HG03378 (cell line): Measurements from ENCODE around the gene CHL1.

Source experiments
- ATAC-seq: cut with Tn5 transposase; IDR thresholded peaks from one replicate; pipeline ENCODE4 v1.9.1; 2021; ENCODE audit warnings: mild to moderate bottlenecking, moderate library complexity; ENCODE audit not compliant: unreplicated experiment

The CHL1 gene

GRCh38 chr3:196311-197148 is at the start of gene CHL1:
Gene CHL1 (plus strand): TSS chr3:196763. CDS start chr3:319777, 123,014 bp downstream.
- no peak for ATAC-seq

- no peak for ATAC-seq
These were observed 44.9 kb upstream of the CHL1 start for GRCh38 chr3:151614-152189.

- no peak for ATAC-seq
These were observed 36.6 kb upstream of the CHL1 start for GRCh38 chr3:159974-160373.

- no peak for ATAC-seq
These were observed 30.5 kb upstream of the CHL1 start for GRCh38 chr3:166071-166470.

- ATAC-seq = no peak
These were observed 29.8 kb upstream of the CHL1 start for GRCh38 chr3:166799-167198.

GRCh38 chr3:173886-174285 is 22.7 kb upstream of the CHL1 start:
- ATAC-seq = peak; percentile 68

GRCh38 chr3:184976-185375 is 11.6 kb upstream of the CHL1 start:
- ATAC-seq = no peak

GRCh38 chr3:192215-192929 is 4.2 kb upstream of the CHL1 start:
- ATAC-seq = peak; percentile 94

- no peak for ATAC-seq
These were observed 2.6 kb upstream of the CHL1 start for GRCh38 chr3:194001-194400.

GRCh38 chr3:194421-194820 is 2.1 kb upstream of the CHL1 start:
- ATAC-seq = no peak

- no peak for ATAC-seq
These were observed 897 bp upstream of the CHL1 start for GRCh38 chr3:195666-196065.

- no peak for ATAC-seq
These were observed 725 bp downstream of the CHL1 start for GRCh38 chr3:197149-197827.

- no peak for ATAC-seq
These were observed 1.4 kb downstream of the CHL1 start for GRCh38 chr3:197828-198491.

GRCh38 chr3:199835-200234 is 3.3 kb downstream of the CHL1 start:
- no peak for ATAC-seq

GRCh38 chr3:200758-201325 is 4.3 kb downstream of the CHL1 start:
- no peak for ATAC-seq

- no peak for ATAC-seq
These were observed 7.5 kb downstream of the CHL1 start for GRCh38 chr3:204102-204501.

GRCh38 chr3:207973-208372 is 11.4 kb downstream of the CHL1 start:
- ATAC-seq = no peak

- ATAC-seq = no peak
These were observed 14.1 kb downstream of the CHL1 start for GRCh38 chr3:210669-211068.

GRCh38 chr3:212432-212831 is 15.9 kb downstream of the CHL1 start:
- peak; percentile 98 for ATAC-seq

GRCh38 chr3:217099-217813 is 20.7 kb downstream of the CHL1 start:
- ATAC-seq = no peak
